Stimulated activated naive CD4-positive, alpha-beta T cell treated with Interleukin-2 at 50 U/mL for 16 hours (primary cell): ENCODE measurements around the gene TMA7.
"Not testable (repeated sequence)": the region's sequence is repeated elsewhere in the genome, so short reads cannot be mapped to it uniquely, and the experiment has no call there.

Source experiments
- DNase-seq: peaks from one replicate; lab custom pipeline; 2025; lab: John Stamatoyannopoulos, UW

TMA7 gene

DNA sequence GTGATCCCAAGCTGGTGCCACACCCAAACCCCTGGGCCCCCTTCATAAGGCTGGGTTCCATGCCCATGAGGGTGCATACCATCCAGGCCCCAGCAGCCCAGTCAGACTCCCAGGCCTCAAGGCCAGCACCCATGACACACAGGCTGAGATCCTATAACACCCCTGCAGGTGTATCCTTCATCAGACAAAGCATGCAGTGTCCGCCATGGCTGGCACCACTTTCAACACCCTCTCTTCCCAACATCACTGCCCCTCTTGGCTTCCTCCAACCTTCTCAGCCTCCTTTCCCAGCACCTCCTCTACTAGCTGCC is 3.6 kb upstream of the TMA7 start:
- DNase-seq, result no peak

DNA sequence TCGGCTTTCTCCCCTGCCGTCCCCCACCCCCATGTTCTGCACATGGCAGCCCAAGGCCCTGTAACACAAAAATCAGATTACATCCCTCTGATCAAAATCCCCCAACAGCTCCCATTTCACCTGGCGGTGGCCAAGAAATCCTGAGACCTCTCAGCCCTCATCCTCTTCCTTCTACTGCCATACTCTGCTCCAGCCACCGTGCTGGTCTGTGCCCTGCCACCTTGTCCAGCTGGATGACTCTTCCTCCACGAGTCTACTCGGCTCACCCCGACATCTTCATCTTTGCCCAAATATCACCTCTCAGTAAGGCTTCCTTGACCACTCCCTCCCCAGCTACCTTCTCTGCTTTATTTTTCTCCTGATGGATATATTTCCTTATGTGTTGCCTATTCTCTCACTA is 3.2 kb upstream of the TMA7 start:
- no peak for DNase-seq

DNA sequence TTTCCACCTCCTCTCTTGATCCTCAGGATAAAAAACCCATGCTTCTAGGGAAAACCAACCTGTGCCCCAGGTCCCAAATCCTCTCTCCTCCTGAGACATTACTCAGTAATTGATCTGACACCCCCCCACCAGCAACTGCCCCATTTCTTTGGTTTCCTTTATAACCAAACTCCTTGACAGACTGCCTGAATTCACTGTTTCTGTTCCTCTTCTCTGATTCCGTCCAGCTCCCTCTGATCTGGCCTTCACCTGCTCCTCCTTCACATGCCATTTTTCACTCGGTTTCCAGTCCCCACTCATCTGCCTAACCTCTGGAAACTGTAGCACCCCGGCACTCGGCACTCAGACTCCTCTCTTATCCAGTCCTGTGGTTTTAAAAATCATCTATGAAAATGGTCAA is 2.2 kb upstream of the TMA7 start:
- DNase-seq, result no peak

DNA sequence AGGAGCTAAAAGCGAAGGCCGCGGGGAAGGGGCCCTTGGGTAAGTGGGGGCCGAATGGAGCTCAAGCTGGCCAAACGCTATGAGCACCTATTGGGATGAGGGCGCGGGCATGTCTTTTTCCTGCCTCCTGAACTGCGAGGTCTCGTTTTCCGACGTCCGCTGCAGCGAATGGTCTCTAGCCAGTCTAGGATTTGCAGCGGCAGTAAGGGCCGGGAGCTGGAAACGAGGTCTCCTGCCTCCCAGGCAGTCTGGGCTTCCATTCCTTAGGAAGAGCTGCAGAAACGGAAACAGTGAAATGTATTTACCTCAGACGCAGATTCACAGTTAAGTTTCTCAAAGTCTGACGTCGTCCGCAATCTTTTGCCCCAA is 517 bp downstream of the TMA7 start:
- DNase-seq, result no peak

DNA sequence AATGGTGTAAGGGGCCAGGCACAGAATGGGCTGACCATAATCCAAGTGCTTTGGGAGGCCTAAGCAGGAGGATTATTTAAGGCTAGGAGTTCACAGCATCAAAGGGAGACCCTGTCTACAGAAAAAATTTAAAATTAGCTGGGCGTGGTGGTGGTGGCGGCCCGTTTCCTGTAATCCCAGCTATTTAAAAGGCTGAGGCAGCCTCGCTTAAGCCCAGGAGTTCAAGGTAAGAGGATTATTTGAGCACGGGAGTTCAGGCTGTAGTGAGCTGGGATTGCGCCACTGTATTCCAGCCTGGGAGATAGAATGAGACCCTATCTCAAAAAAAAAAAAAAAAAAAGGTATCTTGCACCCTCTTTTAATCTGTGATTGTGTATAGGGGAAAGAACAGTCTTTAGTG is 1.9 kb downstream of the TMA7 start:
- no peak for DNase-seq

DNA sequence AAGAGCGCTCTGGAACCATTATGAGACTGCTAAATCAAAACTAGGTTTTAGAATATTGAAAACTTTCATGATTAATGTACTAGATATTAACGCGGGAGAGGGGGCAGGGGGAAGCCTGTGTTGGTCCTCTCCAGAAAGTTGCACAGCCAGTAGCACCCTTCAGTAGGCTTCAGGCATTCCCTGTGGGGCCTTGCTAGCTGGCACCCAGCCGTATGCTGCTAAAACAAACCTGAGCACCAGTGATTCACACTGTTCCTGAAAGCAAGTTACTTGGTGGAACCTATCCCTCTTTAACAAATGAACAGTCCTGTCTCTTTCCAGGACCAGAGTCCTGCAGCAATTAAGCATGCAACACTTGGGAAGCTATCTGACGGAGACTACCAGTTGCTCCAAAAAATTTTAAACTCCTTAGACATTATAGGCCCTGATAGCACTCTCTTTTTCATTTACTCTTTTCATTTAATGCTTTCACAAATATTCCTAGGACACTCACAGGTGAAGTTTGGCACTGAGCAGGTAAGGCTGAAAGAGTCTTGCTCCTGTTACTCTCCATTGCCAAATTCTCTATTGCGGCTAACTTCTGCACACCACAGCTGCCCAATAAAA is 5.3 kb downstream of the TMA7 start:
- DNase-seq, result no peak

DNA sequence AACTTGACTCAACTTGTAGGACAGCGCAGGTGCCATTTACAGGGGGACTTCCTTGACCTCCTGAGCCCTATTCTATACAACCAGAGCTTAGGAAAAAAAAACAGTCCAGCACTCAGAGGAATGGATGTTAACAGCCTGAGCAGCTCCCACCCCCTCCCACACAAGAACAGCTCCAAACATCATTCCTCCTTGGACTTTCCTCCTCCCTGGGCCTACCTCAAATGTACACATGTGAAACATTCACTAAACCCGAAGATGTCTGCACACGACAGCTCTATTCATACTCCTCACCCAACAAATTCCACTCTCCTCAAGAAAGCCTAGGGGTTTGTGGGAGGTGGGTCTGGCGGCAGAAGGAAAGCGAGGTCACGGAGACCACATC is 6.0 kb downstream of the TMA7 start:
- no peak for DNase-seq

DNA sequence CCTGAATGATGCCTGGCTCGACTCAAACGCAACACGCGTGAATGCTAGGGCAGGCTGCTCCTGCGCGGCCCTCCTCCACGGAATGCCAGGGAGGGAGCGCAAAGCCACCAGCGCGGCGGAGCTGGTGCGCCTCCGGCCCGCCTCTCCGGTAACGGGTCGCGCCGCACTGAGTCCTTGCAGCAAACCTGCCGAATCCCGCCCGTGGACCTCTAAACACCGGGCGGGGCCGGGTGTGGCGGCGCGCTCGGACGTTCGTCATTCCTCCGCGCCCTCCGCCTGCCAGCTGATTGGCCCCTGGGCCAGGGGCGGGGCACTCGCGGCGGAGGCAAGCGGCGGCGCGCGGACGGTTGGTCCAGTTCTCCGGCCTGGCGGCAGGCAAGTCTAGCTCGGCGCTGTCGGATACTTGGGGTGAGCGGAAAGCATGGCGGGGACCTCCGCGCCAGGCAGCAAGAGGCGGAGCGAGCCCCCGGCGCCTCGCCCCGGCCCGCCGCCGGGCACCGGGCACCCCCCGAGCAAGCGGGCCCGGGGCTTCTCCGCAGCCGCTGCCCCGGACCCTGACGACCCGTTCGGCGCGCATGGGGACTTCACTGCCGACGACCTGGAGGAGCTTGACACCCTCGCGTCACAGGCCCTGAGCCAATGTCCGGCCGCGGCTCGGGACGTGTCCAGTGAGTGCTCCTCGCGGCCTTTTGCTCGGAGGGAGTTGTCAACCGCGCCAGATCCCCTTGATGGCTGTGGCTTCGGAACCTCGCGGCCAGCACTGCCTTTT is 6.6 kb downstream of the TMA7 start, which contains the start of gene ATRIP:
Gene ATRIP, plus strand, starts transcription at position 313 of the 769 bp plus-strand sequence. Its CDS starts 109 bp downstream, at position 422.
- DNase-seq, result peak; percentile 82

DNA sequence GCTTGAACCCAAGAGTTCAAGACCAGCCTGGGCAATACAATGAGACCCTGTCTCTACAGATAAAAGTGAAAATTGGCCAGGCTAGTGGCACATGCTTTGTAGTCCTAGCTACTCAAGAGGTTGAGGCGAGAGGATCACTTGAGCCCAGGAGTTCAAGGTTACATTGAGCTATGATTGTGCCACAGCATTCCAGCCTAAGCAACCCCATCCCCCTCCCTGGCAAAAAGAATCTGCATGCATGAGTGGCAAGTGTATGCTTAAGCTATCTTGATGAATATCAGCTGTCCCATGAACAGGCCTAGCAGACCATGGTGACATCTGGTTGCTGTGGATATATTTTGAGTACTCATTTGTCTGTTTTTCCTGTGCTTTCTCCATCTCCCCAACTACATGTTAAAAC is 11.2 kb downstream of the TMA7 start:
- DNase-seq, result no peak

DNA sequence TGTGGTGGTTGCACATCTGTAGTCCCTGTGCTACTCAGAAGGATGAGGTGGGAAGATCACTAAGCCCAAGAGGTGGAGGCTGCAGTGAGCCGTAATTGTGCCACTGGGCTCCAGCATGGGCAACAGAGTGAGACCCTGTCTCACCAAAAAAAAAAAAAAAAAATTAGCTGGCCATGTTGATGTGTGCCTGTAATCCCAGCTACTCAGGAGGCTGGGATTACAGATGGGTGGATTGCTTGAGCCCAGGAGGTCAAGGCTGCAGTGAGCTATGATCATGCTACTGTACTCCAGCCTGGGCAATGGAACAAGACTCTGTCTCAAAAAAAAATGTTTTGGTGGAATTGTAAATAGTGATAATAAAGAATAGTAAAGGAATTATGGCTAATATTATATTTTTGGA is 16.4 kb downstream of the TMA7 start:
- DNase-seq, result no peak

DNA sequence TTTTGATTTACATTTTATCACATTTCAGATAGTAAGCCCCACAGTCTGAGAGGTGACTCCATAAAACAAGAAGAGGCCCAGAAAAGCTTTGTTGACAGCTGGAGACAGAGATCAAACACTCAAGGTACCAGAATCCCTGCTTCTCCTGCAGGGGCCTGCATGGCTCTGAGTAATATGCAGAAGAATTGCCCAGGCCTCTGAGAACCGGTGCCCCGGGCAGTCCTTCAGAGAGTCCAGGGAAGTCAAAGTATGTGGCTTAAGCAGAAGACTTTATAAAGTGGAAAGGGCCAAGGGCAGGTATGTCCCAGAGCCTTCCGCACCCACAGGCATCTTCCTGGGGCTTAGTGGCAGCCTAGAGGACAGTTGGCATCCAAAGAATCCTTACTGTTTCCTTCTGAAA is 19.3 kb downstream of the TMA7 start:
- DNase-seq, result no peak

DNA sequence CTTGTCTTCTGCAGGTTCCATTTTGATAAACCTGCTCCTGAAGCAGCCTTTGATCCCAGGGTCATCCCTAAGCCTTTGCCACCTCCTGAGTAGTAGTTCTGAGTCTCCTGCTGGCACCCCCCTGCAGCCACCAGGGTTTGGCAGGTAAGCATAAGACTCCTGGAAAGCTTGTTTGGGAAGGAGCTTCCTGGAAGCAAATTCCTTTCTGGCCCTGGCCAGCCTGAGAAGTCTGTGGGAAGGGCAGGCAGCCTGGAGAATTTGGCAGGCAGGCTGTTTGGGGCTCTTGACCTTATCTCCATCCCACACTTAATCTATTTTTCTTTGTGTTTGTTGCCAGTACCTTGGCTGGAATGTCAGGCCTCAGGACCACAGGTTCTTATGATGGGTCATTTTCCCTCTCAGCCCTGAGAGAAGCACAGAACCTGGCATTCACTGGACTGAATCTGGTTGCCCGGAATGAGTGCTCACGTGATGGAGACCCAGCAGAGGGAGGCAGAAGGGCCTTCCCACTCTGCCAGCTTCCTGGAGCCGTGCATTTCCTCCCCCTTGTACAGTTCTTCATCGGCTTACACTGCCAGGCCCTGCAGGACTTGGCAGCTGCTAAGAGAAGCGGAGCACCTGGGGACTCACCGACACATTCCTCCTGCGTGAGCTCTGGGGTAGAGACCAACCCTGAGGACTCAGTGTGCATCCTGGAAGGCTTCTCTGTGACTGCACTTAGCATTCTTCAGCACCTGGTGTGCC is 19.9 kb downstream of the TMA7 start:
- no peak for DNase-seq

DNA sequence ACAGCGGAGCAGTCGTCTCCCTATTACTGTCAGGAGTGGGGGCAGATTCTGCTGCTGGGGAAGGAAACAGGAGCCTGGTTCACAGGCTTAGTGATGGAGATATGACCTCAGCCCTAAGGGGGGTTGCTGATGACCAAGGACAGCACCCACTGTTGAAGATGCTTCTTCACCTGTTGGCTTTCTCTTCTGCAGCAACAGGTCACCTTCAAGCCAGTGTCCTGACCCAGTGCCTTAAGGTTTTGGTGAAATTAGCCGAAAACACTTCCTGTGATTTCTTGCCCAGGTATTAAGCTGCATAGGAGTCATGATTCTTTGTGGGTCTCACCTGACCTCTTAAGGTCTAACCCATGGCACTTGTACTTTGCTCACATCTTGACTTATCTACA is 20.5 kb downstream of the TMA7 start:
- DNase-seq, result no peak

DNA sequence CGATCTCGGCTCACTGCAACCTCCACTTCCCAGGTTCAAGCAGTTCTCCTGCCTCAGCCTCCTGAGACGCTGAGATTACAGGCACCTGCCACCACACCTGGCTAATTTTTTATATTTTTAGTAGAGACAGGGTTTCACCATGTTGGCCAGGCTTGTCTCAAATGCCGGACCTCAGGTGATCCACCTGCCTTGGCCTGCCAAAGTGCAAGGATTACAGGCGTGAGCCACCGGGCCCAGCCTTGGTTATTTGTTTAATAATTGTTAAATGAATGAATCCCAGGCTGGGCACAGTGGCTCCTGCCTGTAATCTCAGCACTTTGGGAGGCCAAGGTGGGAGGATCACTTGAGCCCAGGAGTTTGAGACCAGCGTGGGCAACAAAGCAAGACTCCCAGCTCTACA is 21.7 kb downstream of the TMA7 start:
- not testable (repeated sequence) for DNase-seq

DNA sequence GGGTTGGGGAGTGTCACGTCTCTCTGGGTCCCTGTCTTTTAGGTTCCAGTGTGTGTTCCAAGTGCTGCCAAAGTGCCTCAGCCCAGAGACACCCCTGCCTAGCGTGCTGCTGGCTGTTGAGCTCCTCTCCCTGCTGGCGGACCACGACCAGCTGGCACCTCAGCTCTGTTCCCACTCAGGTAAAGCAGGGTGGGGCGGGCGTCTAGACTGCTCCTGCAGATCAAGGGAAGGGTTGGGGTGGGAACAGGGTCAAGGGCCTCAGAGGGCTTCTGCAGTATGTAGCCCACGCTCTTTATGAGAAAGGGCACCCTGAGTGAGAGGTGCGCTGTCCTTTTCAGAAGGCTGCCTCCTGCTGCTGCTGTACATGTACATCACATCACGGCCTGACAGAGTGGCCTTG is 23.6 kb downstream of the TMA7 start:
- no peak for DNase-seq

DNA sequence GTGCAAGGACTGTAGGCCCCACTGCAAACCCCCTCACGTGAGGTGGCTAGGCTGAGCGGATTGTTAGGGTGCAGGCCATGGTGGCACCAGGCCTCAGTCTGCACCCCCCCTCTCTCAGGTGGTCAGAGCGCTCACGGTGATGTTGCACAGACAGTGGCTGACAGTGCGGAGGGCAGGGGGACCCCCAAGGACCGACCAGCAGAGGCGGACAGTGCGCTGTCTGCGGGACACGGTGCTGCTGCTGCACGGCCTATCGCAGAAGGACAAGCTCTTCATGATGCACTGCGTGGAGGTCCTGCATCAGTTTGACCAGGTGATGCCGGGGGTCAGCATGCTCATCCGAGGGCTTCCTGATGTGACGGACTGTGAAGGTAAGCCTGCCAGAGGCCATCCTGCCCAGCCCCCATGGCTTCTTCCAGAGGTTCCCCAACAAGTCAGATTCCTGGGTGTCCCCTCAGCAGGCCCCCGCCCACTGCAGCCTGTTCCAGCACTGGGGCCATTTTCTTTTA is 24.7 kb downstream of the TMA7 start:
- no peak for DNase-seq

DNA sequence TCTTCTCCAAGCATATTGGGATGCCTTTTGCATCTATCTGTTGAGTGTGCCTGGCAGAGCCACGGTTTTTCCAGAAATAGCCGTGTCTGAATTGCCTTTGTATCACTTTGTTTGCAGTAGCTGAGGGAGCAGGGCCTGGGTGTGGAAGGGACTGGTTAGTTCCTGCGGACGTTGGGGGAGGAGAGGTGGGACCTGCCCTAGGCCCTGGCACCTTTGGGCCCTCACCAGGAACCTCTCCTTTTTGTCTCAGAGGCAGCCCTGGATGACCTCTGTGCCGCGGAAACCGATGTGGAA is 25.1 kb downstream of the TMA7 start:
- DNase-seq, result no peak

DNA sequence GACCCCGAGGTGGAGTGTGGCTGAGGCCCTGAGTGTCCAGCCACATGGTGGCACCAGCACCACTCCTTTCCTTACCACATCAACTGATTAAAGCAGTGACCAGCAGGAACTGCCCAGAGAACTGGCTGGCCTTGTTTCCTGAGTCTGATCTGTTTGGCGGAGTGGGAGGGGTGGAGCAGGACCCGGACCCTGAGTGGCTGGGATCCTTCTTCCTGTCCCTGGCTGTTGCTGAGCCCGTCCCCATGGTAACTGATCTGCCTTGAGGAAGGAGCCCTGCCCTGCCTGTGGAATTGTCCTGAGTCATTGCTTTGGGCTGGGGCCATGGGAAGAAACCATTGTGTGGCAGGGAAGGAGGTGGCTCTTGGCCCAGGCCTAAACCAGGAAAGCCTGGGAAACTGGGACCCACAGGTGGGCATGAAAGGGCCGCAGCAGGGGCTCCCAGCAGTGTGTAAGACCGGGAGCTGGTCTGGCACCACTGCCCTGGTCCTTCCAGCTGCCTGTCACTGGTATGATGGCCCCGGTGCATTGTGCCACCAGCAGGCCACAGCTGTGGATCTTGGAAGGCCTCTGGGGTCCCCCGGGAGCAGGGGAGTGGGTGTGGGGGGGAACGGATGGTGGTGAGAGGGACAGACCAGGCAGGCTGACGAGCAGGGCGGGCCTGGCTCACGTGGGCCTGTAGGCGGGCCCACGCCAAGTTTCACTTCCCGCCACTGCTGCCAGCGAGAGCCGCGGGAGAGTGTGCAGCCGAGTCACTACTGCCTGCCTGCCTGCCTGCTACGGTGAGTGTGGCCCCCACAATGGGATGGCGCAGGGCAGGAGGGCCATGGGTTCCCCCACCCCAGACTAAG is 25.7 kb downstream of the TMA7 start:
- peak; percentile 76 for DNase-seq

DNA sequence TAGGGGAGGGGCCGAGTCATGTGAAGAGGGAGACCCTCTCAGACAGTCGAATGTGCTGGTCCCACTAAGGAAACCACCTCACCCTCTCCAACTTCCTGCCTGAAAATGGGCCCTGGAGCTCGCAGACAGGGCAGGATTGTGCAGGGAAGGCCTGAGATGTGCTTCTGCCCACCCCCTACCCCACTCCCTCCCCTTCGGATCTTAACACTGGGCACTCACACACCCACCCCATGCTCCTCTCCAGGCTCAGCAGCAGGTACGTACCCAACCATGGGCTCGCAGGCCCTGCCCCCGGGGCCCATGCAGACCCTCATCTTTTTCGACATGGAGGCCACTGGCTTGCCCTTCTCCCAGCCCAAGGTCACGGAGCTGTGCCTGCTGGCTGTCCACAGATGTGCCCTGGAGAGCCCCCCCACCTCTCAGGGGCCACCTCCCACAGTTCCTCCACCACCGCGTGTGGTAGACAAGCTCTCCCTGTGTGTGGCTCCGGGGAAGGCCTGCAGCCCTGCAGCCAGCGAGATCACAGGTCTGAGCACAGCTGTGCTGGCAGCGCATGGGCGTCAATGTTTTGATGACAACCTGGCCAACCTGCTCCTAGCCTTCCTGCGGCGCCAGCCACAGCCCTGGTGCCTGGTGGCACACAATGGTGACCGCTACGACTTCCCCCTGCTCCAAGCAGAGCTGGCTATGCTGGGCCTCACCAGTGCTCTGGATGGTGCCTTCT is 26.5 kb downstream of the TMA7 start:
- DNase-seq, result peak; percentile 24

DNA sequence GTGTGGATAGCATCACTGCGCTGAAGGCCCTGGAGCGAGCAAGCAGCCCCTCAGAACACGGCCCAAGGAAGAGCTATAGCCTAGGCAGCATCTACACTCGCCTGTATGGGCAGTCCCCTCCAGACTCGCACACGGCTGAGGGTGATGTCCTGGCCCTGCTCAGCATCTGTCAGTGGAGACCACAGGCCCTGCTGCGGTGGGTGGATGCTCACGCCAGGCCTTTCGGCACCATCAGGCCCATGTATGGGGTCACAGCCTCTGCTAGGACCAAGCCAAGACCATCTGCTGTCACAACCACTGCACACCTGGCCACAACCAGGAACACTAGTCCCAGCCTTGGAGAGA is 27.0 kb downstream of the TMA7 start:
- no peak for DNase-seq

DNA sequence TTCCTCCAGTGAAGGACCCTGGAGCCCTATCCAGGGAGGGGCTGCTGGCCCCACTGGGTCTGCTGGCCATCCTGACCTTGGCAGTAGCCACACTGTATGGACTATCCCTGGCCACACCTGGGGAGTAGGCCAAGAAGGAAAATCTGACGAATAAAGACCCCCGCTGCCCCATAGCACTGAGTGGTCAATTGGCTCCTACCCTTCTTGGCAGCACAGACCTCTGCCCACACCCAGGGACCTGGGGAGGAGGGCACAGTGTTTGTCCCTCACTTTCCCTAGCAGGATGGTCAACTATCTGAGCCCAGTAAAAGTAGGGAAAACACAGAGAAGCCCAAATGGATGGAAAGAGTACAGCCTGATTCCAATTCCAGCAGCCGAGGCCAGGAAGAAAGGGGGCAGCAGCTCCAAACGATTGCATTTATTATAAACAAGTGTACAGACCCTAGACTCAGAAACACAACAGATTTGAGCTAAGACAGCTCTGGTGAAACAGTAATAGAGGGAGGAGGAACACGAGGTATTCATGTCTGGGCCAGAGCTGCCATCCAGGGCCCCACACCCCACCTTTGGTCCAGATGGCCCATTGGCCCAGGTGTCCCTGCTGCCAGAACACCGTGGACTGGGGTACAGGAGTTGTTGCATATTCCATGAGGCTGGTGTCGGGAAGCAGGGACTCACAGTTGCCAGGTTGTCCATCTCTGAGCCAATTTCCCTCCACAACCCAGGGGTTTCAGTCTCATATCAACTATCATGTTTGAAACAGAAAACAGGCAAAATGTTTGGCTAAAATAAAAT is 27.6 kb downstream of the TMA7 start:
- DNase-seq, result no peak
